Left ventricle myocardium inferior (tissue), 1 donor: Measurements from ENCODE around the gene PKMYT1. TPM values are rescaled to one million over a fixed set of nuclear protein-coding genes. Genes with fewer than 3 reads are reported as not detected.

ENCODE experiments used
- DNase-seq: peaks from one replicate; pipeline ENCODE4 v3.0.0-alpha.2; 2020
- H3K27ac ChIP-seq: fragments of 200-600 bp; replicated peaks from 2 replicates; pipeline ENCODE4 v1.8.0; 2021
- H3K27me3 ChIP-seq: fragments of 200-600 bp; 2 replicates; pipeline ENCODE4 v1.8.0; 2021; ENCODE audit warnings: low read depth
- H3K36me3 ChIP-seq: fragments of 200-600 bp; 2 replicates; pipeline ENCODE4 v1.8.0; 2021
- H3K4me1 ChIP-seq: fragments of 200-600 bp; 2 replicates; pipeline ENCODE4 v1.8.0; 2021
- H3K4me3 ChIP-seq: fragments of 200-600 bp; 2 replicates; pipeline ENCODE4 v1.8.0; 2021; ENCODE audit warnings: mild to moderate bottlenecking, moderate library complexity
- H3K9me3 ChIP-seq: fragments of 200-600 bp; replicated peaks from 2 replicates; pipeline ENCODE4 v1.8.0; 2021
- CTCF ChIP-seq: fragments of 200-600 bp; IDR thresholded peaks from 2 replicates; pipeline ENCODE4 v1.8.0; 2021; ENCODE audit warnings: antibody characterized with exemption, mild to moderate bottlenecking, borderline replicate concordance
- intact Hi-C: fragments of 100-400 bp; cut with micrococcal nuclease; formaldehyde crosslinking; loops from one replicate; pipeline ENCODE4 v1.11.0; 2022
- total RNA-seq: library from RNA; stranded (reverse); fragmentation: NEBNext Ultra II Directional; extraction: Animal tissue kit (Norgen Biotek cat#: 25700); gene quantifications from one replicate; pipeline ENCODE4 v1.2.1, GENCODE V29; 2021
- donor health status: DM: no; HTN: yes; CAD: no; lungs with severe emphysema.

PKMYT1 gene
- total RNA-seq, 1 donor from 2014 or later = 1.3 TPM

- H3K4me3 ChIP-seq = peak overlapping the region; percentile 83
- peaks cover 42% of the 10 kb centered on the region for H3K27me3 ChIP-seq
- no peak for TF ChIP-seq CTCF
- peaks cover 60% of the 10 kb centered on the region for H3K4me1 ChIP-seq
- H3K27ac ChIP-seq = peak overlapping the region; percentile 98
- peaks cover 5% of the 10 kb centered on the region for H3K36me3 ChIP-seq
- no peak for DNase-seq
- no peaks in the 10 kb centered on the region for H3K9me3 ChIP-seq
- intact Hi-C loops = no loop called here
Observed at GRCh38 chr16:3019594-3020246, 39.5 kb upstream of the PKMYT1 start.

GRCh38 chr16:3017794-3018506, 37.7 kb upstream of the PKMYT1 start, which contains the start of gene CLDN6:
CLDN6 (minus strand) TSS chr16:3018183; CDS start chr16:3016021, 2,162 bp downstream.
- intact Hi-C loops = no loop called here
- Histone ChIP-seq H3K4me3 (no peak within 1 kb of the TSS), H3K9me3 (no peaks in the 10 kb centered on the region), H3K4me1 (peaks cover 43% of the 10 kb centered on the region), H3K36me3 (peaks cover 5% of the 10 kb centered on the region), H3K27me3 (peaks cover 59% of the 10 kb centered on the region), H3K27ac (no peak within 1 kb of the TSS)
- DNase-seq = no peak
- no peak for TF ChIP-seq CTCF

GRCh38 chr16:3017344-3017743, 37.1 kb upstream of the PKMYT1 start:
- no peak for DNase-seq
- Histone ChIP-seq H3K36me3 (peaks cover 5% of the 10 kb centered on the region), H3K4me1 (peaks cover 37% of the 10 kb centered on the region), H3K27me3 (peaks cover 66% of the 10 kb centered on the region), H3K9me3 (no peaks in the 10 kb centered on the region), H3K4me3 (no peak overlapping the region), H3K27ac (no peak overlapping the region)
- intact Hi-C loops = no loop called here
- no peak for TF ChIP-seq CTCF

- Histone ChIP-seq H3K27ac (no peak overlapping the region), H3K4me3 (no peak overlapping the region), H3K36me3 (no peaks in the 10 kb centered on the region), H3K9me3 (no peaks in the 10 kb centered on the region), H3K27me3 (peaks cover 79% of the 10 kb centered on the region), H3K4me1 (peaks cover 24% of the 10 kb centered on the region)
- DNase-seq = no peak
- intact Hi-C loops = no loop called here
- TF ChIP-seq CTCF = no peak
Observed at GRCh38 chr16:3015865-3016521, 35.7 kb upstream of the PKMYT1 start.

- H3K36me3 ChIP-seq = no peaks in the 10 kb centered on the region
- intact Hi-C loops = no loop called here
- H3K27me3 ChIP-seq = peaks cover 89% of the 10 kb centered on the region
- H3K9me3 ChIP-seq = no peaks in the 10 kb centered on the region
- H3K4me1 ChIP-seq = peaks cover 15% of the 10 kb centered on the region
- no peak for DNase-seq
- no peak for TF ChIP-seq CTCF
- H3K4me3 ChIP-seq = no peak overlapping the region
- H3K27ac ChIP-seq = no peak overlapping the region
Observed at GRCh38 chr16:3014971-3015370, 34.7 kb upstream of the PKMYT1 start.
